K562 (cell line): ENCODE results near the gene PFKFB2. TPM values are rescaled to one million over a fixed set of nuclear protein-coding genes. Genes with fewer than 3 reads are reported as not detected.
A peak's percentile ranks its signal among the peaks of the same experiment; 100 is the strongest.

ENCODE experiments used
- ARID3A ChIP-seq: IDR thresholded peaks from 2 replicates; pipeline ENCODE4 v1.6.1; 2012; ENCODE audit warnings: low read depth, low read length, improper control_type of control experiment, borderline replicate concordance
- ASH1L ChIP-seq: fragments of 450-650 bp; IDR thresholded peaks from 2 replicates; pipeline ENCODE4 v1.6.1; 2018; ENCODE audit warnings: borderline replicate concordance, mild to moderate bottlenecking, low read depth; ENCODE audit not compliant: partially characterized antibody
- CCAR2 ChIP-seq: fragments of 200-400 bp; formaldehyde crosslinking; IDR thresholded peaks from 2 replicates; pipeline ENCODE4 v1.6.1; 2017; ENCODE audit warnings: mild to moderate bottlenecking, low read depth, low read length
- CEBPG ChIP-seq, 3 experiments: fragments of 200-800 bp in 1 of 3; sonication (Bioruptor generic) in 1 of 3; sonication (generic) in 1 of 3; formaldehyde crosslinking in 1 of 3; IDR thresholded peaks in 2 of 3; conservative IDR thresholded peaks in 1 of 3; 2 replicates each; pipeline versions ENCODE4 v1.6.1 to v1.8.0; 2016 to 2022; ENCODE audit warnings: missing compliant biosample characterization in 2 of 3, missing genetic modification characterization in 2 of 3, mild to moderate bottlenecking in 1 of 3, missing genetic modification reagents in 1 of 3
- L3MBTL2 ChIP-seq: fragments of 450-650 bp; IDR thresholded peaks from 2 replicates; pipeline ENCODE4 v1.6.1; 2016; ENCODE audit warnings: mild to moderate bottlenecking, moderate library complexity
- RCOR1 ChIP-seq, 2 experiments: IDR thresholded peaks; 2 replicates each; pipeline ENCODE4 v1.6.1; 2012; ENCODE audit warnings: low read depth in 2 of 2, low read length in 2 of 2, borderline replicate concordance in 1 of 2, improper control_type of control experiment in 1 of 2
- RFX5 ChIP-seq: IDR thresholded peaks from 2 replicates; pipeline ENCODE4 v1.6.1; 2011; ENCODE audit warnings: low read depth, mild to moderate bottlenecking, improper control_type of control experiment, low read length
- SIX5 ChIP-seq, 2 experiments: IDR thresholded peaks; 2 replicates each; pipeline ENCODE4 v1.6.1; 2011; ENCODE audit warnings: low read length in 2 of 2, borderline replicate concordance in 1 of 2, low read depth in 1 of 2, mild to moderate bottlenecking in 1 of 2, moderate library complexity in 1 of 2; ENCODE audit not compliant: insufficient read depth in 1 of 2
- U2AF2 ChIP-seq: fragments of 200-400 bp; formaldehyde crosslinking; optimal IDR thresholded peaks from 2 replicates; pipeline ENCODE3; 2017; ENCODE audit warnings: low read depth, mild to moderate bottlenecking, low read length
- ZNF274 ChIP-seq: IDR thresholded peaks from 2 replicates; pipeline ENCODE4 v1.6.1; 2011; ENCODE audit warnings: low read depth, mild to moderate bottlenecking, low read length, moderate library complexity, borderline replicate concordance
- ZNF699 ChIP-seq: fragments of 250-450 bp; sonication (Bioruptor Pico); IDR thresholded peaks from 2 replicates; pipeline ENCODE4 v1.8.0; 2021; ENCODE audit warnings: mild to moderate bottlenecking, moderate library complexity; ENCODE audit not compliant: insufficient replicate concordance
- polyA plus RNA-seq, 8 experiments: library from polyadenylated mRNA; depleted of rRNA in 4 of 8; stranded (reverse) in 5 of 8; unstranded in 3 of 8; fragments of >200 nt; fragmentation: Nextera tagmentation in 2 of 8; fragmentation: Illumina TruSeq in 1 of 8; extraction: Ambion mirVana in 2 of 8; extraction: Trizol in 1 of 8; gene quantifications; 2 replicates each; pipeline versions ENCODE4 v1.2.1 to v1.2.3, GENCODE V29; 2011 to 2014; ENCODE audit warnings: inconsistent platforms in 1 of 8, missing spikeins in 1 of 8
- total RNA-seq, 7 experiments: library from RNA; depleted of rRNA in 6 of 7; stranded (reverse); fragments of >200 nt in 6 of 7; fragmentation: Illumina TruSeq in 2 of 7; extraction: Trizol in 2 of 7; gene quantifications; 2 replicates each; pipeline versions ENCODE4 v1.2.1 to v1.2.3, GENCODE V29; 2011 to 2021; ENCODE audit warnings: low replicate concordance in 1 of 7
- TF ChIP-seq, protein P1 (sequence below), 2 experiments: fragments of 450-650 bp; formaldehyde crosslinking in 1 of 2; IDR thresholded peaks; 2 replicates each; pipeline versions ENCODE4 v1.4.0 to v1.6.1; 2014 to 2020; ENCODE audit warnings: mild to moderate bottlenecking in 2 of 2, borderline replicate concordance in 1 of 2, low read depth in 1 of 2

PFKFB2 gene
- total and polyA plus RNA-seq, 9 of the 15 experiments (the other 6 are each of a cell fraction or from before 2014, with no cell fraction given): 6.9 to 26.0 (median 16.4) TPM

DNA sequence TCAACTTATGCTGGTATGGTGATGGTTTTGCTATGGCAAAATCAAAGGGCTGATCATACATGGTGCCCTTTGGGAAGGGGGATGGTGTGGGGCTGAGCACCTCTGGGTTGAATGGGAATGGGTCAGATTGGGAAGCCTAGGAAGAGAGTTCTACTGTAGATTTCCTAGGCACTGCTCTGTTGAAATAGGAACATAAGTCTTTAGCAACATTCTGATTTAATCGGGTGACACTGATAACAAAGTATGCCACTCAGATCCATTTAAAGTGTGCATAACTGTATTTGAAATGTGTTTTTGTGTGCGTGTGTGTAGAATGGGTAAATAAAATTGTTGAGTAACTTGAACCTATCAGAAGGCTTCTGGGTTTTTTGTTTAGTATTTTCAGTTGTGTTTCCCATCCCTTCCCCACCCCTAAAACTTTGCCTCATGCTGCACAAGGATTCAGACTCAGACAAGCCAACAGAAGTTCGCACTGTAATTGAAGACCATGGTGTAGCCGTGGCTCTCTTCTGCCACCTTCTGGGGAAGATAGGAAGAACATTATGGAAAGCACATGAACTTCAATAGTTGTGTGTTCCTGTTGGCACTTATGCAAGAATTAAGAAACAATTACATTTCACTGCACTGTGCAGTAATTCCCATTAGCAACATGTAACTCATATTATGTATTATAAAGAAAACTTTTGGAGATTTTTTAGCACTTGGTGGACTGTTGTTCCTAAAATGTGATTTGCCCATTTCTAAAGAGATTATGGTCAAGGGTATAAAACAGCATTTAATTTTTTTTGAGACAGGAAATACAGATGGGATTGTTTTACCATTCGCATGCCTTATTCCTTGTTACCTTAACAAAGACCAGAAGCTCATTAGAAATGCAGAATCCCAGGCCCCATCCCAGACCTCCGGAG is 24.6 kb downstream of the PFKFB2 start (continued):
- TF ChIP-seq CCAR2 (no peak), ZNF274 (no peak), RCOR1 (IDR thresholded peaks at IDR 0.05; ENCODE audit: borderline replicate concordance in 1 of 2, low read depth in 2 of 2, low read length in 2 of 2) (peak in 1 of 2 experiments; percentile 43; a peak in 1 of 4 replicates), SIX5 (IDR thresholded peaks at IDR 0.05; ENCODE audit: borderline replicate concordance in 1 of 2, insufficient read depth in 1 of 2, low read depth in 1 of 2, low read length in 2 of 2) (no peak), L3MBTL2 (peak; percentile 72), ASH1L (no peak), ARID3A (0 out of 2 replicates have a peak, but pooled peaks have one; percentile 31), ZNF699 (CRISPR knock-in tag) (no peak), U2AF2 (no peak), CEBPG (CRISPR knock-in tag; IDR thresholded peaks at IDR 0.05) (no peak; the same call in 1 of the 2 replicates), CEBPG (tag; conservative IDR thresholded peaks at IDR 0.05 in 1 of 2, IDR thresholded peaks at IDR 0.05 in 1 of 2) (peak; percentile 61 to 75), RFX5 (peak; percentile 33; the same call in 1 of the 2 replicates)
- TF ChIP-seq, protein P1, sequence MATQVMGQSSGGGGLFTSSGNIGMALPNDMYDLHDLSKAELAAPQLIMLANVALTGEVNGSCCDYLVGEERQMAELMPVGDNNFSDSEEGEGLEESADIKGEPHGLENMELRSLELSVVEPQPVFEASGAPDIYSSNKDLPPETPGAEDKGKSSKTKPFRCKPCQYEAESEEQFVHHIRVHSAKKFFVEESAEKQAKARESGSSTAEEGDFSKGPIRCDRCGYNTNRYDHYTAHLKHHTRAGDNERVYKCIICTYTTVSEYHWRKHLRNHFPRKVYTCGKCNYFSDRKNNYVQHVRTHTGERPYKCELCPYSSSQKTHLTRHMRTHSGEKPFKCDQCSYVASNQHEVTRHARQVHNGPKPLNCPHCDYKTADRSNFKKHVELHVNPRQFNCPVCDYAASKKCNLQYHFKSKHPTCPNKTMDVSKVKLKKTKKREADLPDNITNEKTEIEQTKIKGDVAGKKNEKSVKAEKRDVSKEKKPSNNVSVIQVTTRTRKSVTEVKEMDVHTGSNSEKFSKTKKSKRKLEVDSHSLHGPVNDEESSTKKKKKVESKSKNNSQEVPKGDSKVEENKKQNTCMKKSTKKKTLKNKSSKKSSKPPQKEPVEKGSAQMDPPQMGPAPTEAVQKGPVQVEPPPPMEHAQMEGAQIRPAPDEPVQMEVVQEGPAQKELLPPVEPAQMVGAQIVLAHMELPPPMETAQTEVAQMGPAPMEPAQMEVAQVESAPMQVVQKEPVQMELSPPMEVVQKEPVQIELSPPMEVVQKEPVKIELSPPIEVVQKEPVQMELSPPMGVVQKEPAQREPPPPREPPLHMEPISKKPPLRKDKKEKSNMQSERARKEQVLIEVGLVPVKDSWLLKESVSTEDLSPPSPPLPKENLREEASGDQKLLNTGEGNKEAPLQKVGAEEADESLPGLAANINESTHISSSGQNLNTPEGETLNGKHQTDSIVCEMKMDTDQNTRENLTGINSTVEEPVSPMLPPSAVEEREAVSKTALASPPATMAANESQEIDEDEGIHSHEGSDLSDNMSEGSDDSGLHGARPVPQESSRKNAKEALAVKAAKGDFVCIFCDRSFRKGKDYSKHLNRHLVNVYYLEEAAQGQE (IDR thresholded peaks at IDR 0.05; ENCODE audit: borderline replicate concordance): peak; percentile 91
- TF ChIP-seq, protein P1 (CRISPR knock-in tag; IDR thresholded peaks at IDR 0.05; ENCODE audit: low read depth): no peak
